Activated CD8-positive, alpha-beta memory T cell treated with anti-CD3 and anti-CD28 coated beads for 48 hours (primary cell): Measurements from ENCODE around the gene PEX14.

Source experiments
- DNase-seq, 3 experiments: peaks; one replicate each; pipeline ENCODE4 v3.0.0-alpha.2; 2020; ENCODE audit warnings: low read depth in 2 of 3, low spot score in 2 of 3

The PEX14 gene

DNA sequence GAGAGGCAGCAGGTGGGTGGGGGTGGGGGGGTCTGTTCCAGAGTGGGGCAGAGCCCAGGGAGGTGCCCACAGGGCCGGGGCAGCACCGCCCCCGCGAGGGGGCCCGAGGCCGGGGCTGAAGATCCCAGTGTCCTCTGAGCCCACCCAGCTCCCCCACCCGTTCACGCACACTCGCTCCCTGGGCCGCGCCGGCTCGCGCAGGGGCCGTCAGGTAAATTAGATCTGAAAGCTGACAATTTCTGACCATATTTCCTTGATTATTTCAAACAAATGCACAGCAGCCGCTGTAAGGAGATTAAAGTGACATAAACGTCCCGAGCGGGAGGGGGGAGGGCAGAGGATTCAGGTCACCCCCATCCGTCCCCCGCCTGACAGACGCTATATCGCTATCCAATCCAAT is 203.7 kb downstream of the PEX14 start:
- no peak for DNase-seq

DNA sequence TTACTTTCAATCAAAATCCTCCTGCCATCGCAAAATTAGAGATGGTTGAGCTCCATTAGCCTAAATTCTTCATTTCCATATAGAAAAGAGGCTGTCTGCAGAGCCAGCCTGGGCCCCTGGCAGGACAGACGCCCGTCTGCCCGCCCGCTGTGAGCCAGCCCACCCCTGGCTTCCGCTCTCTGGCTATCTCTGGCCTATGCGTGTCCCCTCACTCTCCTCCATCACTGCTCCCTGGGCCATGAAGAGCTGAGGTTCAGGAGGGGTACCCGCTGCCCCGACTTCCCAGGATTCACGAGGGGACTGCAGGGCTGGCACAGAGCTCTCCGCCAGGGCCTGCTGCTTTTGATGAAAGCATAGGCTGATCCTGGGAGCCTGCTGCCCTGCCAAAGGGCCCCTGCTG is 204.1 kb downstream of the PEX14 start:
- DNase-seq: no peak

DNA sequence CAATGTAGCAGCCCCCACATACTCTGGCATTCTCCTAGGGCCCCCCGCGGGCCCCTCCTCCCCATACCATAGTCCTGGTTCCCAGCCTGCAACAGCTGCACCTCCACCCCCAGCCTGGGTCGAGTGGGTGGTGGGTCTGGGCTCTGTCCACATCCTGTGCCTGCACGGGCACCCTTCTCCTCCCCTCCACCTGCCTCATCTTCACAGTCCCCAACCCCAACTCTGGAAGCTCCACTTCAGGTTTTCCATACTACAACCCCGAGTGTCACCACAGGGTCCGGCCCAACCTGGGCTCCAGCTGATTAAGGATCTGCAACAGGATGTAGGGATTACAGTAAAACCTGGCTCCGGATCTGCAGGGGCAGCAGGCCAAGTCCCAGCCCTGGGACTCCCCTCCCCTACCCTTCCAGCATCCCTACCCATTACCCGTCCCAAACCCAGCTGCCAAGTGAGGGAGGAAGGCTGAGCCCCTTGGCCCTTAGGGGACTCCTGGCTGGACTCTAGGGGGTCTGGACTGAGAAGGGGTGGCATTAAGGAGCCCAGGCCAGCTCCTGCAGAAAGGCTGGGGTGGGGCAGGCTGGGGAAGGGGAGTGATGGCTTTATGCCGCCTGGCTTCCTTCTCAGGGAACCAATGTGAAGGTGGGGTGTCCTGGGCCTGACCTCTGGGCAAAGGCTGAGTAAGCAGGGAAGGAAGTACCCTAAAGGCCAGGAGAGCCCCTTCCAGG is 204.9 kb downstream of the PEX14 start:
- DNase-seq: no peak
